ENCODE measurements around the gene CUL7.

GRCh38 chr6:43092635-43093034 lies 39.0 kb upstream of the CUL7 start:
- TF ChIP-seq, protein P1, sequence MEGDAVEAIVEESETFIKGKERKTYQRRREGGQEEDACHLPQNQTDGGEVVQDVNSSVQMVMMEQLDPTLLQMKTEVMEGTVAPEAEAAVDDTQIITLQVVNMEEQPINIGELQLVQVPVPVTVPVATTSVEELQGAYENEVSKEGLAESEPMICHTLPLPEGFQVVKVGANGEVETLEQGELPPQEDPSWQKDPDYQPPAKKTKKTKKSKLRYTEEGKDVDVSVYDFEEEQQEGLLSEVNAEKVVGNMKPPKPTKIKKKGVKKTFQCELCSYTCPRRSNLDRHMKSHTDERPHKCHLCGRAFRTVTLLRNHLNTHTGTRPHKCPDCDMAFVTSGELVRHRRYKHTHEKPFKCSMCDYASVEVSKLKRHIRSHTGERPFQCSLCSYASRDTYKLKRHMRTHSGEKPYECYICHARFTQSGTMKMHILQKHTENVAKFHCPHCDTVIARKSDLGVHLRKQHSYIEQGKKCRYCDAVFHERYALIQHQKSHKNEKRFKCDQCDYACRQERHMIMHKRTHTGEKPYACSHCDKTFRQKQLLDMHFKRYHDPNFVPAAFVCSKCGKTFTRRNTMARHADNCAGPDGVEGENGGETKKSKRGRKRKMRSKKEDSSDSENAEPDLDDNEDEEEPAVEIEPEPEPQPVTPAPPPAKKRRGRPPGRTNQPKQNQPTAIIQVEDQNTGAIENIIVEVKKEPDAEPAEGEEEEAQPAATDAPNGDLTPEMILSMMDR (conservative IDR thresholded peaks at IDR 0.05; ENCODE audit: low read length), result no peak
- TF ChIP-seq EZH2phosphoT487 (IDR thresholded peaks at IDR 0.05; ENCODE audit: borderline replicate concordance, low read depth, low read length), result no peak
